Stomach (tissue), 19 donors: Measurements from ENCODE around the gene CDCA7. TPM values are rescaled to one million over a fixed set of nuclear protein-coding genes. Genes with fewer than 3 reads are reported as not detected.
"Not testable (repeated sequence)": the region's sequence is repeated elsewhere in the genome, so short reads cannot be mapped to it uniquely, and the experiment has no call there.

Experiments used
- DNase-seq, 2 donors: peaks; one replicate each; pipeline versions ENCODE4 v3.0.0 to v3.0.0-alpha.2; 2013 to 2019
- H3K27ac ChIP-seq, 5 donors: fragments of 200-600 bp in 4 of 5; sonication (generic) in 4 of 5; one replicate each; pipeline ENCODE4 v1.5.1; 2013 to 2019; ENCODE audit warnings: mild to moderate bottlenecking in 1 of 5, moderate library complexity in 1 of 5
- H3K27me3 ChIP-seq, 3 donors: fragments of 200-600 bp; sonication (generic); one replicate each; pipeline ENCODE4 v1.5.1; 2017 to 2019; ENCODE audit warnings: mixed run types in 1 of 3
- H3K36me3 ChIP-seq, 4 donors: fragments of 200-600 bp; sonication (generic); 1 replicate in 3 of 4; 2 replicates in 1 of 4; pipeline ENCODE4 v1.5.1; 2016 to 2019
- H3K4me1 ChIP-seq, 4 donors: fragments of 200-600 bp; sonication (generic); one replicate each; pipeline ENCODE4 v1.5.1; 2016 to 2019
- H3K4me3 ChIP-seq, 4 donors: fragments of 200-600 bp; sonication (generic) in 3 of 4; one replicate each; pipeline ENCODE4 v1.5.1; 2016 to 2019; ENCODE audit warnings: mild to moderate bottlenecking in 1 of 4
- H3K9me3 ChIP-seq, 4 donors: fragments of 200-600 bp; sonication (generic); one replicate each; pipeline ENCODE4 v1.5.1; 2016 to 2019
- CTCF ChIP-seq, 7 experiments: fragments of 450-650 bp in 4 of 7; fragments of 200-600 bp in 3 of 7; sonication (generic) in 3 of 7; IDR thresholded peaks; one replicate each; pipeline ENCODE4 v1.5.1; 2016 to 2019; ENCODE audit warnings: antibody characterized with exemption in 7 of 7, control low read depth in 2 of 7, mild to moderate bottlenecking in 1 of 7
- EP300 ChIP-seq: sonication (generic); formaldehyde crosslinking; IDR thresholded peaks from one replicate; pipeline ENCODE4 v1.6.1; 2017; ENCODE audit warnings: antibody characterized with exemption
- POLR2A ChIP-seq, 4 donors: fragments of 450-650 bp; IDR thresholded peaks; one replicate each; pipeline ENCODE4 v1.6.1; 2016; ENCODE audit warnings: antibody characterized with exemption in 4 of 4, control low read depth in 2 of 4, mild to moderate bottlenecking in 1 of 4, moderate library complexity in 1 of 4
- POLR2AphosphoS5 ChIP-seq, 3 donors: sonication (generic); formaldehyde crosslinking; IDR thresholded peaks; one replicate each; pipeline ENCODE4 v1.6.1; 2016; ENCODE audit warnings: antibody characterized with exemption in 3 of 3
- WGBS, 5 donors: extraction: QIAGEN DNeasy Blood & Tissue Kit in 3 of 5; methylation state at CpG; one replicate each; pipeline versions ENCODE4 v1.1.5 to v1.1.7; 2013 to 2018; 5-methylcytosine and 5-hydroxymethylcytosine counted together
- intact Hi-C: fragments of 100-400 bp; cut with DNase I; formaldehyde crosslinking; loops from one replicate; pipeline ENCODE4 v1.15.1; 2023; ENCODE audit warnings: low total_unique reads
- long read RNA-seq, 10 donors: transcript quantifications; one replicate each; lab custom pipeline, GENCODE V29; 2026
- polyA plus RNA-seq, 3 donors: library from polyadenylated mRNA; stranded (reverse); fragments of 200-250 nt; gene quantifications; one replicate each; pipeline ENCODE4 v1.2.3, GENCODE V29; 2013
- total RNA-seq, 5 donors: library from RNA; depleted of rRNA; stranded (reverse); fragments of >200 nt; gene quantifications; one replicate each; pipeline versions ENCODE4 v1.1.0 to v1.2.3, GENCODE V29; 2014 to 2016
- donor health status: healthy with polysubstance abuse.
- donor health status: Bipolar disorder and iron deficiency.
- donor health status: healthy.

CDCA7 gene
- total RNA-seq, result 10 to 100 TPM in 2 of 5 donors, 1 to 10 TPM in 3; 1.3 to 41.1 (median 8.7) TPM
- polyA plus RNA-seq, result 10 to 100 TPM in 1 of 3 donors, 1 to 10 TPM in 1, under 1 TPM in 1; 0.61 to 13.0 (median 1.9) TPM
- long read RNA-seq, donor 1, partial matches to known transcripts, result 0 of 2 reads
- long read RNA-seq, donor 1, other reads (novel, unspliced or antisense), result 0 of 2 reads
- long read RNA-seq, donor 2, transcript CDCA7-202 (9 exons, 2,500 nt), result major isoform, 6 of 8 reads
- long read RNA-seq, donor 2, partial matches to known transcripts, result 0 of 8 reads
- long read RNA-seq, donor 2, other reads (novel, unspliced or antisense), result 0 of 8 reads
- long read RNA-seq, donor 3, partial matches to known transcripts, result 0 of 4 reads
- long read RNA-seq, donor 3, other reads (novel, unspliced or antisense), result 0 of 4 reads
- long read RNA-seq, donor 4, result 0 reads
- long read RNA-seq, donor 5, transcript CDCA7-202 (9 exons, 2,500 nt), result major isoform, 9 of 9 reads
- long read RNA-seq, donor 5, partial matches to known transcripts, result 0 of 9 reads
- long read RNA-seq, donor 5, other reads (novel, unspliced or antisense), result 0 of 9 reads
- long read RNA-seq, donor 6, result 0 reads
- long read RNA-seq, donor 7, transcript CDCA7-201 (10 exons, 2,789 nt), result minor isoform, 5 of 18 reads
- long read RNA-seq, donor 7, transcript CDCA7-202 (9 exons, 2,500 nt), result major isoform, 6 of 18 reads
- long read RNA-seq, donor 7, partial matches to known transcripts, result 7 of 18 reads
- long read RNA-seq, donor 7, other reads (novel, unspliced or antisense), result 0 of 18 reads
- long read RNA-seq, donor 8, transcript CDCA7-202 (9 exons, 2,500 nt), result major isoform, 6 of 6 reads
- long read RNA-seq, donor 8, partial matches to known transcripts, result 0 of 6 reads
- long read RNA-seq, donor 8, other reads (novel, unspliced or antisense), result 0 of 6 reads
- long read RNA-seq, donor 9, partial matches to known transcripts, result 0 of 2 reads
- long read RNA-seq, donor 9, other reads (novel, unspliced or antisense), result 0 of 2 reads
- long read RNA-seq, donor 10, partial matches to known transcripts, result 0 of 7 reads
- long read RNA-seq, donor 10, other reads (novel, unspliced or antisense), result 0 of 7 reads

GRCh38 chr2:173354582-173355131 is at the start of gene CDCA7:
Gene CDCA7, plus strand, starts transcription at chr2:173354872. Its CDS starts 92 bp downstream, at chr2:173354964.
- Histone ChIP-seq H3K36me3 (no peaks in the 10 kb centered on the region), H3K4me1 (peaks cover 15 to 30% (median 25%) of the 10 kb centered on the region in 4 donors), H3K27ac (peak within 1 kb of the TSS in 4 of 5 donors; percentile 39 to 73 (median 56)), H3K27me3 (peaks cover 0 to 73% (median 37%) of the 10 kb centered on the region in 3 donors), H3K9me3 (no peaks in the 10 kb centered on the region), H3K4me3 (peak within 1 kb of the TSS; percentile 58 to 79 (median 66))
- WGBS, 5 donors, result 0 to 1% (median 1%) methylated on average over 10 to 50 of the region's 50 CpGs
- intact Hi-C loops, result no loop called here
- TF ChIP-seq CTCF (IDR thresholded peaks at IDR 0.05), result no peak
- DNase-seq, result peak; percentile 49 to 92

GRCh38 chr2:173305303-173305702 is 49.4 kb upstream of the CDCA7 start:
- no peak for DNase-seq
- H3K4me3 ChIP-seq, result no peak overlapping the region
- H3K4me1 ChIP-seq, result no peaks in the 10 kb centered on the region
- no peaks in the 10 kb centered on the region for H3K27me3 ChIP-seq
- no peaks in the 10 kb centered on the region for H3K36me3 ChIP-seq
- H3K9me3 ChIP-seq, result peaks cover 0 to 21% (median 15%) of the 10 kb centered on the region in 4 donors
- no peak for TF ChIP-seq EP300
- TF ChIP-seq CTCF (IDR thresholded peaks at IDR 0.05), result no peak
- TF ChIP-seq POLR2A (IDR thresholded peaks at IDR 0.05), result no peak
- no peak for TF ChIP-seq POLR2AphosphoS5 (IDR thresholded peaks at IDR 0.05)
- 87 to 95% (median 93%) methylated on average over 2 of the region's 2 CpGs for WGBS, 5 donors
- no peak overlapping the region for H3K27ac ChIP-seq
- intact Hi-C loops, result no loop called here

- H3K9me3 ChIP-seq, result peaks cover 0 to 4% (median 0%) of the 10 kb centered on the region in 4 donors
- H3K36me3 ChIP-seq, result no peaks in the 10 kb centered on the region
- WGBS, 5 donors, result 15 to 31% (median 21%) methylated on average over 4 of the region's 4 CpGs
- intact Hi-C loops, result no loop called here
- TF ChIP-seq POLR2AphosphoS5 (IDR thresholded peaks at IDR 0.05), result no peak
- no peak for TF ChIP-seq EP300
- TF ChIP-seq POLR2A (IDR thresholded peaks at IDR 0.05), result no peak
- no peak for TF ChIP-seq CTCF (IDR thresholded peaks at IDR 0.05)
- no peaks in the 10 kb centered on the region for H3K27me3 ChIP-seq
- H3K27ac ChIP-seq, result no peak overlapping the region
- DNase-seq, result peak in 1 of 2 donors; percentile 7
- no peaks in the 10 kb centered on the region for H3K4me1 ChIP-seq
- no peak overlapping the region for H3K4me3 ChIP-seq
Measured at GRCh38 chr2:173307293-173307692, 47.4 kb upstream of the CDCA7 start.

- H3K9me3 ChIP-seq, H3K4me1 ChIP-seq, H3K36me3 ChIP-seq, DNase-seq, H3K27me3 ChIP-seq, H3K27ac ChIP-seq, intact Hi-C loops, H3K4me3 ChIP-seq: not testable (repeated sequence)
- 66 to 79% (median 73%) methylated on average over 5 of the region's 5 CpGs for WGBS, 5 donors
Measured at GRCh38 chr2:173309370-173309769, 45.3 kb upstream of the CDCA7 start.
